Thyroid gland (tissue), 4 donors: ENCODE data around the gene SLCO2A1. TPM values are rescaled to one million over a fixed set of nuclear protein-coding genes. Genes with fewer than 3 reads are reported as not detected.

Experiments
- DNase-seq, 2 donors: peaks; one replicate each; pipeline ENCODE4 v3.0.0-alpha.2; 2019
- H3K27ac ChIP-seq, 3 donors: fragments of 200-600 bp; sonication (generic); 1 replicate in 2 of 3; 2 replicates in 1 of 3; pipeline ENCODE4 v1.5.1; 2016 to 2019; ENCODE audit warnings: mild to moderate bottlenecking in 1 of 3, moderate library complexity in 1 of 3
- H3K27me3 ChIP-seq: fragments of 200-600 bp; sonication (generic); one replicate; pipeline ENCODE4 v1.5.1; 2019
- H3K36me3 ChIP-seq, 2 donors: fragments of 200-600 bp; sonication (generic); one replicate each; pipeline ENCODE4 v1.5.1; 2016 to 2019
- H3K4me1 ChIP-seq, 2 donors: fragments of 200-600 bp; sonication (generic); one replicate each; pipeline ENCODE4 v1.5.1; 2017 to 2019
- H3K4me3 ChIP-seq, 3 donors: fragments of 200-600 bp; sonication (generic); replicated peaks in 1 of 3; 1 replicate in 2 of 3; 2 replicates in 1 of 3; pipeline ENCODE4 v1.5.1; 2016; ENCODE audit warnings: mild to moderate bottlenecking in 1 of 3
- H3K9me3 ChIP-seq: fragments of 200-600 bp; sonication (generic); one replicate; pipeline ENCODE4 v1.5.1; 2017
- POLR2A ChIP-seq, 2 donors: fragments of 450-650 bp; IDR thresholded peaks; one replicate each; pipeline ENCODE4 v1.6.1; 2017; ENCODE audit warnings: antibody characterized with exemption in 2 of 2, mild to moderate bottlenecking in 2 of 2, moderate library complexity in 1 of 2
- WGBS, 2 donors: methylation state at CpG; one replicate each; pipeline ENCODE4 v1.1.5; 2017; 5-methylcytosine and 5-hydroxymethylcytosine counted together
- intact Hi-C: fragments of 100-400 bp; cut with DNase I; formaldehyde crosslinking; loops from one replicate; pipeline ENCODE4 v1.15.1; 2023
- total RNA-seq, 4 donors: library from RNA; depleted of rRNA; stranded (reverse); fragments of >200 nt; gene quantifications; one replicate each; pipeline ENCODE4 v1.2.3, GENCODE V29; 2016
- TF ChIP-seq, protein P1 (sequence below), 6 experiments: fragments of 200-600 bp in 3 of 6; fragments of 450-650 bp in 3 of 6; sonication (generic) in 3 of 6; IDR thresholded peaks; one replicate each; pipeline ENCODE4 v1.5.1; 2016 to 2019; ENCODE audit warnings: antibody characterized with exemption in 6 of 6, mild to moderate bottlenecking in 2 of 6, inconsistent platforms in 1 of 6, moderate library complexity in 1 of 6

SLCO2A1 gene
- total RNA-seq, 4 donors from 2014 or later = 26.0 to 76.6 (median 41.0) TPM

DNA sequence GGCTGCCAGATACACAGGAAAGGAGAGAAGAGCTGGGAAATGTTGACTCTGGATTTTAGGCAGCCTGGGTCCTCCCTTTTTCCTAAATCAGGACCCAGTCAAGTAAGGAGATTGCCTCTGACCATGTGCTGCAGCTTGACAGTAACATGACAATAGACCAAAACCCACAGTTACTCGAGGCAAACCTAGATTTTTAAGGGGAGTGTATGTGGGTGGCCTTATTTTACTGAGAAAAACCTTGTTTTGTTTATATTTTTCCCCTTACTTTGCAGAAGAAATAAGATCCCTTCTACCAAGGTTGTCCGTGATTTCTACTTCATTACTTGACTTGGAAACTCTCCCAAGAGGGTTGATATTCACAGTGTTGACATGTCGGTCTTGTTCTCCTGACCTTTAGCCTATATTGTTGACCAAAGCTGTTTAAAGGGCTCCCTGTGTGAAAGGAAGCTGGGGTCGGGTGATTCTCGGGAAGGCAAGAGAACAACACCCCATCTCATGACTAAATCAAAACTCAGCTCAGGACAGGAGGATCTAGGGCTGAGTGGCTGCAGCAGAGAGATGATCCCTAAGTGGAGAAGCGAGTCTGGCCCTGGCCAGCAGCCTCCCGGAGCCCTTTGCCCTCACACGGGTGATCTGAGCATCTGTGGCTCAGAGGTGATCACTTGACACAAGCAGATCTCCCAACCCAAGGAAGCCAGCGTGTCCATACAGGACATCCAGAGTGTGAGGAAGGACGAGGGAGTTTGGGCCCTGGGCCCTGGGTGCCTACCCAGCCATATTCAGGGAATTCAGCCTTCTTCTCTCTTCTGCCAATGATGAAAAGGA, 31.0 kb upstream of the SLCO2A1 start:
- Histone ChIP-seq H3K27ac (no peak overlapping the region), H3K4me3 (no peak overlapping the region), H3K36me3 (no peaks in the 10 kb centered on the region), H3K9me3 (no peaks in the 10 kb centered on the region), H3K27me3 (no peaks in the 10 kb centered on the region), H3K4me1 (peaks cover 47 to 54% of the 10 kb centered on the region in 2 donors)
- no peak for DNase-seq
- no peak for TF ChIP-seq POLR2A (IDR thresholded peaks at IDR 0.05)
- TF ChIP-seq, protein P1, sequence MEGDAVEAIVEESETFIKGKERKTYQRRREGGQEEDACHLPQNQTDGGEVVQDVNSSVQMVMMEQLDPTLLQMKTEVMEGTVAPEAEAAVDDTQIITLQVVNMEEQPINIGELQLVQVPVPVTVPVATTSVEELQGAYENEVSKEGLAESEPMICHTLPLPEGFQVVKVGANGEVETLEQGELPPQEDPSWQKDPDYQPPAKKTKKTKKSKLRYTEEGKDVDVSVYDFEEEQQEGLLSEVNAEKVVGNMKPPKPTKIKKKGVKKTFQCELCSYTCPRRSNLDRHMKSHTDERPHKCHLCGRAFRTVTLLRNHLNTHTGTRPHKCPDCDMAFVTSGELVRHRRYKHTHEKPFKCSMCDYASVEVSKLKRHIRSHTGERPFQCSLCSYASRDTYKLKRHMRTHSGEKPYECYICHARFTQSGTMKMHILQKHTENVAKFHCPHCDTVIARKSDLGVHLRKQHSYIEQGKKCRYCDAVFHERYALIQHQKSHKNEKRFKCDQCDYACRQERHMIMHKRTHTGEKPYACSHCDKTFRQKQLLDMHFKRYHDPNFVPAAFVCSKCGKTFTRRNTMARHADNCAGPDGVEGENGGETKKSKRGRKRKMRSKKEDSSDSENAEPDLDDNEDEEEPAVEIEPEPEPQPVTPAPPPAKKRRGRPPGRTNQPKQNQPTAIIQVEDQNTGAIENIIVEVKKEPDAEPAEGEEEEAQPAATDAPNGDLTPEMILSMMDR (IDR thresholded peaks at IDR 0.05) = no peak
- intact Hi-C loops = no loop called here
- WGBS, 2 donors = 56 to 62% methylated on average over 10 of the region's 10 CpGs

- Histone ChIP-seq H3K9me3 (no peaks in the 10 kb centered on the region), H3K27me3 (no peaks in the 10 kb centered on the region), H3K4me3 (no peak overlapping the region), H3K36me3 (no peaks in the 10 kb centered on the region), H3K27ac (peak overlapping the region; percentile 56 to 73 (median 62)), H3K4me1 (peaks cover 47 to 52% of the 10 kb centered on the region in 2 donors)
- DNase-seq = no peak
- WGBS, 2 donors = 69 to 75% methylated on average over 7 to 9 of the region's 9 CpGs
- no peak for TF ChIP-seq POLR2A (IDR thresholded peaks at IDR 0.05)
- TF ChIP-seq, protein P1 (IDR thresholded peaks at IDR 0.05) = no peak
- intact Hi-C loops = no loop called here
These were observed 30.2 kb upstream of the SLCO2A1 start for GRCh38 chr3:134059671-134060560.

DNA sequence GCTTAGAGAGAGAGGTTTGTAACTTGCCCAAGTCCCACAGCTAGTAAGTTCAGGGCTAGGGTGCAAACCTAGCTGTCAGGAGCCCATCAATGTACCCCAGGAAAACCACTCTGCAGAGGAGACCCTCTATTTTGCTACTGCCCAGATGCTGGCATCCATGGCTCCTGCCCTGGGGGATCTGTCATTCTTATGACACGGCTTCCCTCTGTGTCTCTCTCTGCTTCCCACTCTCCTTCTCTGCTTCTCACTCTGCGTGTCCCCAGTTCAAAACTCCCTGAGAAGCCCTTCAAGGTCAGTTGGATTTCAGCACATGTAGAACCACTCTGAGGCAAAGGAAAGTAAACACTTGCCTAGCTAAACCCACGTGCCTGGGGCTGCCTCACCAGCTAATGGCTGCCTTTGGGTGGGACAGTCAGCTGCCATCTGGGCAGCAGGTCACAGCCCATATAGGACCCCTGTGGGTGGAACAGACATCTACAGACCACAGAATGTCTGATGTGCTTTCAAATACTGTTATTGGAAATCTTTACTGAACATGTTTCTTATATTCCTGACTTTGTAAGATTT, 29.4 kb upstream of the SLCO2A1 start:
- TF ChIP-seq, protein P1 (IDR thresholded peaks at IDR 0.05) = no peak
- TF ChIP-seq POLR2A (IDR thresholded peaks at IDR 0.05) = no peak
- Histone ChIP-seq H3K36me3 (no peaks in the 10 kb centered on the region), H3K27ac (peak overlapping the region; percentile 56 to 73 (median 62)), H3K4me3 (no peak overlapping the region), H3K27me3 (no peaks in the 10 kb centered on the region), H3K4me1 (peaks cover 47 to 58% of the 10 kb centered on the region in 2 donors), H3K9me3 (no peaks in the 10 kb centered on the region)
- 52 to 59% methylated on average over 3 of the region's 3 CpGs for WGBS, 2 donors
- intact Hi-C loops = no loop called here
- DNase-seq = peak; percentile 44 to 57

DNA sequence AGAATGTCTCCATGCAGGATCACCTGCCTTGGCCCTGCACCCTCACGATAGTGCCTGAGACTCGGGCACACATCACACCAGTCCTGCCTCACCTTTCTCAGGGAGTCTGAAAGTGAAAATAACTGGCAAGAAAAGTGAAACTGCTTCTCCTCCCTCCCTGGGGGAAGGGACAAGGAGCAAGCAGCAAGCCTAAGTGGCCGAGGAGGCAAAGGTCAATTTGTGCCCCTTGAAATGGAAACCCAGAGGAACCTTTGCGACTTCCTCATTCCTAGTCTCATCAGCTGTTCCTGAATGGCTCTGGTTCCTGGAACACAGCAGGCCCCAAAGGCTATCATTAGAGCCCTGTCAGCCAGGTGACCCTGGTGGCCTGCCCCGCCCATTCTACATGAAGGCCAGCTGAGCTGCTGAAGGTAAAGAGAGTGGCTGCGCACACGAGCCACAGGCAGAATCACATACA, 28.0 kb upstream of the SLCO2A1 start:
- no peaks in the 10 kb centered on the region for H3K27me3 ChIP-seq
- no peaks in the 10 kb centered on the region for H3K9me3 ChIP-seq
- peaks cover 47 to 65% of the 10 kb centered on the region in 2 donors for H3K4me1 ChIP-seq
- peak; percentile 19 to 31 for DNase-seq
- no peaks in the 10 kb centered on the region for H3K36me3 ChIP-seq
- H3K4me3 ChIP-seq = no peak overlapping the region
- H3K27ac ChIP-seq = peak overlapping the region; percentile 57 to 73 (median 62)
- intact Hi-C loops = no loop called here
- 74 to 81% methylated on average over 6 to 7 of the region's 7 CpGs for WGBS, 2 donors
- TF ChIP-seq, protein P1 (IDR thresholded peaks at IDR 0.05) = no peak
- TF ChIP-seq POLR2A (IDR thresholded peaks at IDR 0.05) = no peak
